Astrocyte of the cerebellum (primary cell): ENCODE measurements around the gene USP1.

Source experiments
- DNase-seq: peaks from one replicate; pipeline ENCODE4 v3.0.0-alpha.2; 2011; ENCODE audit warnings: low read depth
- H3K4me3 ChIP-seq: 2 replicates; pipeline ENCODE4 v1.5.1; 2011; ENCODE audit warnings: mild to moderate bottlenecking, low read depth, low read length, moderate library complexity
- CTCF ChIP-seq: IDR thresholded peaks from 2 replicates; pipeline ENCODE4 v1.5.1; 2012; ENCODE audit warnings: low read length, low read depth, moderate library complexity, mild to moderate bottlenecking; ENCODE audit errors: missing control alignments
- in situ Hi-C: cut with HindIII; loops from 2 replicates; pipeline ENCODE4 v1.10.0; 2017; ENCODE audit warnings: low sequenced_read_pairs

The USP1 gene

GRCh38 chr1:62433861-62434617, 2.8 kb upstream of the USP1 start:
- no peak for TF ChIP-seq CTCF
- DNase-seq, result no peak
- no peak overlapping the region for H3K4me3 ChIP-seq
- in situ Hi-C loops, result no loop called here

GRCh38 chr1:62434618-62435001, 2.2 kb upstream of the USP1 start:
- DNase-seq, result no peak
- in situ Hi-C loops, result no loop called here
- no peak for TF ChIP-seq CTCF
- H3K4me3 ChIP-seq, result no peak overlapping the region

GRCh38 chr1:62435231-62436038, 1.4 kb upstream of the USP1 start:
- peak; percentile 9 for DNase-seq
- no peak for TF ChIP-seq CTCF
- in situ Hi-C loops, result no loop called here
- peak overlapping the region; percentile 79 for H3K4me3 ChIP-seq

GRCh38 chr1:62436039-62436465, 797 bp upstream of the USP1 start:
- in situ Hi-C loops, result no loop called here
- no peak for DNase-seq
- H3K4me3 ChIP-seq, result peak overlapping the region; percentile 79

GRCh38 chr1:62437273-62437940, 558 bp downstream of the USP1 start:
- in situ Hi-C loops, result no loop called here
- no peak for DNase-seq
- peak overlapping the region; percentile 79 for H3K4me3 ChIP-seq
- no peak for TF ChIP-seq CTCF

More at GRCh38 chr1:62436039-62436465, 797 bp upstream of the USP1 start:
- TF ChIP-seq CTCF, result no peak

- TF ChIP-seq CTCF, result no peak
- in situ Hi-C loops, result no loop called here
- no peak for DNase-seq
These were observed 1.3 kb downstream of the USP1 start for GRCh38 chr1:62438163-62438562.

More at GRCh38 chr1:62438163-62438562, 1.3 kb downstream of the USP1 start:
- H3K4me3 ChIP-seq, result peak overlapping the region; percentile 79
